Activated CD4-positive, alpha-beta T cell treated with anti-CD3 and anti-CD28 coated beads, Interleukin-2, Interleukin-6, amounts not matched to agents 100 ng/mL and 50 ng/mL, durations not matched to agents 16 hours and 8 hours (primary cell): ENCODE measurements around the gene RTP4.
"Not testable (repeated sequence)": the region's sequence is repeated elsewhere in the genome, so short reads cannot be mapped to it uniquely, and the experiment has no call there.

Experiments used
- DNase-seq: peaks from one replicate; pipeline ENCODE4 v3.0.0-alpha.2; 2020

RTP4 gene

DNA sequence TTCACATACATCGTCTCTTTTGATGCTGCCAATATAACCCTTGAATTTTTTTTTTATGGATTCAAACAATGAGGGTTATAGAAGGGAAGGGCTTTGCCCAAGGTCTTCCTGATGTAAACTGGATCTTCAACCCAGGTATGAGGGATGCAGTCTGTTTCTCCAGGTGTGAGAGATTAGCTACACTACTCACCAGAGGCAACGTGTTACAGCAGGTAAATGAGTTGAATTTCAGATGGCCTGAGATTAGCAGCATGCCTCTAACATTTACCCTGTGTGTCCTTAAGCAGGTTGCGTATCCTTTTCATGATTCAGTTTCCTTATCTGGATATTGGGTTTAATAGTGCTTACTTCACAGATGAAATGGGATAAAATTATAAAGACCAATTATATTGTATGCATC is 1.9 kb downstream of the RTP4 start:
- DNase-seq, result no peak

DNA sequence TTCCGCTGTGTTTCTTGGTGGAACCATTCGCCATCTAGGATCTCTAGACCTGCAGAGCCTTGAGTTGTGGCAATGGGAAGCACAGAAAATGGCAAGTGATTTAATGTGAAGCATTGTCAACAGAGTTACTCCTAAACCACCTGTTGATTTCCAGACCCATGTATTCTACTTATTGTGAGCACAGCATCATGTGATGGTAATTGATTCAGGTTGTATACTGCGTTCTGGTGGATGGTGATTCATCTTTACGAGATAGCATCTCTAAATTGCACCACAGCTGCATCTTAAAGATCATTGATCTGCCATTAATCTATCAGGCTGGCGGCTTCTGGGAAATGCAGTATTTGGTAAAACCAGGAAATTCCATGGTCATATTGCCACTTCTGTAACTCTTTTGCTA is 7.4 kb downstream of the RTP4 start:
- DNase-seq, result no peak

DNA sequence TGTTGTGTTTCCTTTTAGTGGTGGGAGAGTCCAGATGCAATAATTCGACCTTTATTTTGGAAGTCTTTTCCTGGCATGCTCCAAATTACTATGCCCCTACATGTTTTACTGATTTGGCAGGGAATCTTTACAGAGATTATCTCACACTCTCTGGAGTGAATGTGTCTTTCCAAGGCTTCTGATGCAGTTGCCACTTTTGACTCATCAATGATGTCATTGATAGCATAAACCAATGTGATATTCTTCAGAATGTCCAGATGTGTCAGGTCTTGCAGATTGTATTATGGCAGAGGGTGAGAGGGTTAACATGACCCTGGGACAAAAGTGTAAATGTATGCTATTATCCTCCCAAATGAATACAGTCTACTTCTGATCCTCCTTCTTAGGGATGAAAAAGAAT is 9.7 kb downstream of the RTP4 start:
- no peak for DNase-seq

DNA sequence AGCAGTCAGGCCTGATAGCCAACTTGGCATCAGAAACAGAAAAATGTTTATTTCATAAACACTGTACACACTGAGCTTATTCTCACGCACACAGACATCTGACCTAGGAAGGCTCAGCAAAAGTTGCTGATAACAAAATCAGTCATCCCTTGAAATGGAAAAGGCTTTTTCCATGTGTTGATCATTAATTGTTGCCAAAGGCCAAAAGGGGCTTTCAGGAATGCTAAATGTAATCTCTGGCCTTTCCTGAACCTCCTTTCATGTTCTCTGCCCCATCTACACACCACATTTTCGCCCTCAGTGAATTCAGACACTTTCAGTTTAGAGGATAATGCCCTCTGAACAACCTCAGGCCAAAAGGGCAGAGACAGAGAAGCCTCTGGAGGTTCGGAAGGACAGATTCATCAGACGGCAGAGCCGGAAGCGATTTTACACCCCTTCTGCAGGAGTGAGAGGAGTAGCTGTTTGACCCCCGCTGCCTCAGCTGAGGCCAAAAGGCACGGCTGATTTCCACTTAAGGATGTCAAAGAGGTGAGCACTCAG is 14.5 kb downstream of the RTP4 start:
- no peak for DNase-seq

DNA sequence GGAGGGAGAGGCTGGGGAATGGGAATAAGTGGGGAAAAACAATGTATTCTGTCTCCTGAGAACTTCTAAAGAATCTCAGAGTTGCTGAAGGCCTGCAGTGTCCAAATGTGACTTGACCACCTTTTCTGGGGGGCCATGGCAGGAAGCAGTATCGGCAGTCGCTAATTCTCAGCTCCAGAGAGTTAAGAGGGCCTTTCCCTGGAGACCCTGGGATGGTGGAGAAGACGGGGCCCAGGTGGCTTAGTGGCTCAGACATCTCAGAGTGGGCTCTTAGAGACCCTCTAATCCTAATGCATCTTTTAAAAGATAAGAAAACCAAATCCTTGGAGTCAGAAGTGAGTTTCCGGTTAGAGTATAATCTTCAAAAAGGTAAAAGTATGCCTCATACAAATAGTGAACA is 15.1 kb downstream of the RTP4 start:
- DNase-seq, result no peak

DNA sequence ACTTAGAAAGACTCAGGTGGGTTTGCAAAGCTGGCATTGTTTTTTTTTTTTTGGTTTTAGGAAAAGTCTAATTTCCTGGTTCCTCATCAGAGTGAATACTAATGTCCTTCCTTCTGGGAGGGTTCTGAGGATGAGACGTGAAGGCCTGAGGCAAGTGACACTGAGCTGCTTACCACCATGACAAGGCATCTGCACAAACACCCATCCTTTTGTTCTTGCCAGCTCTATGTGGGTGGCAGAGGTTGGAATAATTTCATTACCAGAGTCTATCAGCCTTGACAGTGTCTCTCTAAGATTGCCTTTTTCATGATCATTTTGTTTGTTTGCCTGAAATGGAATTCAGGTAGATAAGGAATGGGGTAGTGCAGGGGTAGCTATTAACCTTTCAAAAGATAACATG is 17.1 kb downstream of the RTP4 start:
- DNase-seq, result no peak

DNA sequence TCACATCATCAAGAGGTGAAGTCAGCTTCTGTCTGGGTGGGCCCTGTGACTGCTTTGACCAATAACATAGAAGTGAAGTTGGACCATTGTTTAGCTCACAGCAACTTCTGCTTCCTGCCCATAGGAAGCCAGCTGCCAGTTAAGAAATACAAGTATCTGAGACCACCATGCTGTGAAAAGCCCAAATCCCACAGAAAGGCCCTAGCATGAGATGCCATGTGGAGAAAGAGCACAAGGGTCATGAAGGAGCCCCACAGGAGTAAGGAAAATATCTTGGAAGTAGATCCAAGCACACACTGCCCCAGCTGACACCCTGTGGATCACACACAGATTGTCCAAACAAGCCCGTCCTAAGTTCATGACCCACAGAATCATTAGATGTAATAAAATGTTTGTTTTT is 28.5 kb downstream of the RTP4 start:
- no peak for DNase-seq

DNA sequence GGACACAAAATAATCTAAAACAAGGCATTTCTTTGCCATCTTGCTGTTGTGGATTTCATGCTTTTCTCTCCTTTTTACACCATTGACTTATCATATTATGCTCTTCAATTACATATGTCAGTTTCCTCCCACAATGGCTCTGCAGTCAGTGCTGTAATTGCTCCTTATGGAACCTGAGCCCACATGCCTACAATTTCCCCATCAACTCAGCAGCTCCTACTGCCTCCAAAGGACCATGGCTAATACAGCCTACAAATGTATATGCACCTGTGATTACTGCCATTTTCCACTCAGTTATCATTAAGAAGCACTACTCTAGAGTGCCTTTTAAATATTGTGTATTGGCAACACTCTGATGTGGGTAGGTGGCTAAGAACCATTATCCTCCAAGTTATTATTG is 30.8 kb downstream of the RTP4 start:
- no peak for DNase-seq

DNA sequence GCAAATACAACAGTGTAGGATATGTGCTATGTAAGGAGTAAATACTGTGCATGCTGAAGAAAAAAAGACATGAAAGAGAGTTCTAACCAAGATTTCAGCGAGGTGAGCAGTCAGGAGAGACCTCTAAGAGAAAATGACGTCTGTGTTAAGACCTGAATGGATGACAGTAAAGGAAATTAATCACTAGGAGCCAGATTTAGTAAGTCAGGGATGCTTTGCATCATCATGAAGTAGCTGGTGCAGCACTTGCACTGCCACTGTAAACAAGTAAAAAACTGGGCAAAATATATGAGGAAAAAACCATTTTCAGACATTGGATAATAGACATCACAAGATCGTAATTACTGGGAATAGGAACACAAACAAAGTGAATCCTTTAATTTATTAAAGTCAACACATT is 32.6 kb downstream of the RTP4 start:
- DNase-seq, result no peak

DNA sequence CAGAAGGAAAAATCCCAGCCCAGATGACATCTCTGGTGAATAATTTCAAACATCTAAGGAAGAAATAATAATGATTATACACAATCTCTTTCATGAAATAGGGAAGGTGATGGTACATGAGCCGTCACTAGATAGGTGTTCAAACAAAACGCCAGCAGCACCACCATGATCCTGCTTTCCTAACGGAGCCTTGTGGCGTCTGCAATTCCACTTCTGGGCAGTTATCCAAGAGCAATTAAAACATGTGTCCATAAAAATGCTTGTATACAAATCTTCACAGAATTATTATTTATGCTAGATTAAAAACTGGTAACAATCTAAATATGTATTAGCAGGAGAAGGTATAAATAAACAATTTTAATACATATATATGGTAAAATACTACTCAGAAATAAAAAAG is 33.7 kb downstream of the RTP4 start:
- no peak for DNase-seq

DNA sequence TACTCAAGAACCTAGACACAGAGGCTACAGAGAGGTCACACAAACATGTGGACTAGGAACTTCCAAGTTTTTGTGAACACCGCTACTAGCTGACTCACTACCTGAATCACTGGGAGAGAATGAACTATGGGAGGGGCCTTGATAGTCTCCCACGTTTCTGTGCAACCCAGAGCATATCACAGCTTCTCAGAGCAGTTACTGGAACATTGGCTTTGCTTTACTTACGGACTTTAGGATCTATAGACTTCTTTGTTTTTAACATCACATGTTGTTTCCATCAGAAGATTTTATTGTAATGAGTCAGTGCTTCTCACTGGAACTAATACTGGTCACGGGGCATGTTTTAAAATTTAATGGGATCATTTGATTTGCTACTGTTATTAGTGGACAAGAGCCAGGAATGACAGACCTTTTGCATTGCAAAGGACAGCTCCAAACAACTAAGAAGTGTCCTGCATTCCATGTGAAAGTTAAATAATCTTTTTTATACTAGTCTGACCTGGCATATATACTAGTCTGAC is 35.6 kb downstream of the RTP4 start:
- no peak for DNase-seq

DNA sequence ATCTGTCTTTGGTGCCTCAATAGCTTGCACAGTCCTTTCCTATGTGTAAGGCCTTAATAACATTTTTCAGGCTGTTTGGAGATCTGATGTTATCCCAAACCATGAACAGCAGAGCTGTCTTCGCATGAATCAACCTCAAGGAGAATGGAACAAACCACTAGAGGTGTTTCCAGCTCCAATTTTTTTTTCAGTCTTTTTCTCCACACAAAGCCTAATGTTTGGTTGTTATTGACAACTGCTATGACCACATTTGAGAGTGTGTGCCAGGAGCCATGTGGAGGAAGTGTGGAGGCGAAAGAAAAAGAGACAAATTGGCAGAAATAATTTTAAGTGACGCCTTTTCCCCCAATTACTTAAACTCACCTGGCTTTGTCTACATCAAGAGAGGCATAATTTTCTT is 38.7 kb downstream of the RTP4 start:
- DNase-seq, result no peak

DNA sequence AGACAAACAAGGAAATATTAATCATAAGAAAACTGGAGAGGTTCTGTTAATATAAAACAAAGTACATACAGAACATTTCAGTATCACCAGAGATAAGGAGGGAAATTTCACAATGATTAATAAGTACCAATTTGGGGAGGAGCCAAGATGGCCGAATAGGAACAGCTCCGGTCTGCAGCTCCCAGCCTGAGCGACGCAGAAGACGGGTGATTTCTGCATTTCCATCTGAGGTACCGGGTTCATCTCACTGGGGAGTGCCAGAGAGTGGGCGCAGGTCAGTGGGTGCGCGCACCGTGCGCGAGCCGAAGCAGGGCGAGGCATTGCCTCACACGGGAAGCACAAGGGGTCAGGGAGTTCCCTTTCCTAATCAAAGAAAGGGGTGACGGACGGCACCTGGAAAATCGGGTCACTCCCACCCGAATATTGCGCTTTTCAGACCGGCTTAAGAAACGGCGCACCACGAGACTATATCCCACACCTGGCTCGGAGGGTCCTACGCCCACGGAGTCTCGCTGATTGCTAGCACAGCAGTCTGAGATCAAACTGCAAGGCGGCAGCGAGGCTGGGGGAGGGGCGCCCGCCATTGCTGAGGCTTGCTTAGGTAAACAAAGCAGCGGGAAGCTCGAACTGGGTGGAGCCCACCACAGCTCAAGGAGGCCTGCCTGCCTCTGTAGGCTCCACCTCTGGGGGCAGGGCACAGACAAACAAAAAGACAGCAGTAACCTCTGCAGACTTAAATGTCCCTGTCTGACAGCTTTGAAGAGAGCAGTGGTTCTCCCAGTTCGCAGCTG is 44.0 kb downstream of the RTP4 start:
- not testable (repeated sequence) for DNase-seq
